Stimulated activated CD8-positive, alpha-beta memory T cell treated with anti-CD3 and anti-CD28 coated beads, Interleukin-15, amount 100 ng/mL, for 1 hour (primary cell): Measurements from ENCODE around the gene ZNF417.
"Not testable (repeated sequence)": the region's sequence is repeated elsewhere in the genome, so short reads cannot be mapped to it uniquely, and the experiment has no call there.

Experiments
- DNase-seq: peaks from one replicate; pipeline ENCODE4 v3.0.0-alpha.2; 2020; ENCODE audit warnings: low read depth

ZNF417 gene

GRCh38 chr19:57916168-57916995 lies at the start of gene ZNF417:
Gene ZNF417 (minus strand): TSS chr19:57916592. CDS start chr19:57916411, 181 bp downstream.
- peak; percentile 69 for DNase-seq

- DNase-seq = no peak
Measured at GRCh38 chr19:57964761-57965160, 48.4 kb upstream of the ZNF417 start.

GRCh38 chr19:57961785-57962184 lies 45.4 kb upstream of the ZNF417 start:
- no peak for DNase-seq

DNA sequence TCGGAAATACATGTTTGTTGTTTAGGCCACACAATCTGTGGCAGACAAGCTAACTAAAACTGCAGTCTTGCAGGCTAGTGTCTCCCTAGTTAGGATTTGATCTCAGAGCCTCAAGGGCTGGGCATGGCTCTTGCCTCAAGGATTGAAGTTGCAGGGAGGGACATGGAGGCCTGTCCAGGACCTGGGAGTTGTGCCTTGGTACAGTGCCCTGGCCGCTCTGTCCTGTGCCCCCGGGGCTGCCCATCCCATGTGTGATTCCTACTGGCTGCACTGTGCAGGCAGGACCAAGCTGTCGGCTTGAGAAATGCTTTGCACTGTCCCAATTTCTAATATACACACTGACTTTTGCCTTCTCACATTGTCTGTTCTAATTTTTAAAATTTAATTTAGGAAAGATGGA lies 38.6 kb upstream of the ZNF417 start:
- DNase-seq = no peak

DNA sequence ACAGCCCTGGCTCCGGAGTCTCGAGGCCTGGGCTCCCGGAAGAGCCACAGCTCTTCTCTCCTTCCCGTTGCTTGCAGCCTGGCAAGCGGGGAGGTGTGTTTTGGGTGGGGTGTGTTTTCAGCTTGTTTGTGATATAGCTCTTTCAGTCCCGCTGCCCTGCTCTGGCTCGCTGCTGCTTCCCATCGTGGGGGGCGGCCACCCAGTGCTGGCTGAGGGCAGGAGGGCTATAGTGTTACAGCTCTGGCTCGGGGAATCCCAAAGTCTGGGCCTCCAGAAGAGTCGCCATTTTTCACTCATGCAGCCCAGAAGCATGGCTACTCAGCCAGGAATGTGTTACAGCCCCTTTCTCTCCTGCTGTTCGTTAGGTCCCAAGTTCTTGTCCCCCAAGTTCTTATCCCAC lies 33.3 kb upstream of the ZNF417 start:
- DNase-seq = no peak

DNA sequence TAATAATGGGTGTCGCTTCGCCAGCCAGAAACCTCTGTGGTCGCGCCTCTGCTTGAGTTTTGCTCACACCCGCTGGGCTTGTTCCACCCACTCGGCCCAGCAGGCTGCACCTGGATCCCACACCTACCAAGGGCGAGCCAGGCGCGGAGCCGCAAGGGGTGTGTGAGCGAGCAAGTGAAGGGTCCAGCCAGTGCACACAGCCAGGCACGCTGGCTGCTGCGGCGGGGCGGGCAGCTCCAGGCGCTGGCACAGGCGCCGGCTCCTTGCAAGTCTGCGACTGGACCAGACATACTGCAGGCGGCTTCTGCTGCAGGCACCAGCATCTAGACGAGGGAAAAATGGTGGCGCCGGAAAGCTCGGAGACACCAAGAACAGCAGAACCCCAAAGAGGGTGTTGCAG lies 32.9 kb upstream of the ZNF417 start:
- no peak for DNase-seq

GRCh38 chr19:57947419-57948134 lies 31.2 kb upstream of the ZNF417 start, which contains the start of gene ZNF256:
Gene ZNF256 (minus strand): TSS chr19:57947706. CDS start chr19:57947474, 232 bp downstream.
- DNase-seq = peak; percentile 71

GRCh38 chr19:57947088-57947418 lies 30.7 kb upstream of the ZNF417 start:
- no peak for DNase-seq

- DNase-seq = no peak
Measured at GRCh38 chr19:57946316-57946715, 29.9 kb upstream of the ZNF417 start.

DNA sequence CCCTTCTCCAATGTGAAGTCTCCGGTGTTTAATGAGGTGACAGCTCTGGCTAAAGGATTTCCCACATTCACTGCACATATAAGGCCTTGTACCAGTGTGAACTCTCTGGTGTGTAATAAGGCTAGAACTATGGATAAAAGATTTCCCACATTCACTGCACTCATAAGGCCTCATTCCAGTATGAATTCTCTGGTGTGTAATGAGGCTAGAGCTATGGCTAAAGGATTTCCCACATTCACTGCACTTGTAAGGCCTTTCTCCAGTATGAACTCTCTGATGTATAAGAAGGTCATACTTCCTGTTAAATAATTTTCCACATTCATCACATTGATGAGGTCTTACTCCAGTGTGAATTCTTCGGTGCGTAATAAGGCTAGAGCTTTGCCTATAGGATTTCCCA lies 25.2 kb upstream of the ZNF417 start:
- no peak for DNase-seq

GRCh38 chr19:57935731-57936130 lies 19.3 kb upstream of the ZNF417 start:
- no peak for DNase-seq

GRCh38 chr19:57934820-57935665 lies 18.7 kb upstream of the ZNF417 start, which contains the start of gene ZNF418:
Gene ZNF418 (minus strand): TSS chr19:57935402. CDS start chr19:57933822, 1,580 bp downstream.
- no peak for DNase-seq

GRCh38 chr19:57927587-57927986 lies 11.2 kb upstream of the ZNF417 start:
- DNase-seq = no peak

DNA sequence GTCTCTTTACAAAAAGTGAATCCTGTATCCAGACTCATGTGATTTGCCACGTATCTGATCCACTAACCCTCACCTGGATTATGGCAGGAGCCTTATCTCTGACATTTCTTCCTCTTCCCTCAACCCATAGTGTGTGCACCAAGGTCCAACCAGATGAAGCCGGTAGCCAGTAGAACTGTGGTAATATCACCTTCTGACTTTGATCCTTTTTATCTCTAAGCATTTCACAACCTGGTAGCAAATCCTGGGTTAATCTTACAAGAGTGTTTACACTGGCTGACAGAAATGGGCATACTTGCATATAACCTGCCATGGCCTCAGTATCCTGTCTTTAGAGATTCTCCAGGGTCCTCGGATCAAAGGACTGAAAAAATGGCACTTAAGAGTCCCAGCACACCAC lies 1.9 kb downstream of the ZNF417 start:
- no peak for DNase-seq

DNA sequence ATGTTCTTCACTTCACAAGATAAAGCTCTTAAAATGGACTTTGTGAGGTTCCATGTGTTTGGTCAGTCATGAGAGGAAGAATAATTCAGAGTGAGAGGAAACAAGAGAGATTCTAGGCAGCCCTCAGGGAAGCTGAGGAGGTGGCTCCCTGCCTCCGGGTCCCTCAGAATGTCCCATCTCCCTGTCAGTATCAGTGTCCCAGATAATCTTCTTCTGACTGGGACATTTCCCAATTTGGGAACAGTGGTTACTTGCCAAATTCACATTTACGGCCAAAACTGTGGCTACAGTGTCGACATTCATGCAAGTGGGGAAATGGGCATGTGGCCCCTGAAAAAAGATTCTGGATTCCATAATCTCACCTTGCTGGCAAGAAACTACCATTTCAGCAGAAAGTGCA lies 9.0 kb downstream of the ZNF417 start:
- DNase-seq = no peak

GRCh38 chr19:57905258-57905657 lies 11.1 kb downstream of the ZNF417 start:
- no peak for DNase-seq

DNA sequence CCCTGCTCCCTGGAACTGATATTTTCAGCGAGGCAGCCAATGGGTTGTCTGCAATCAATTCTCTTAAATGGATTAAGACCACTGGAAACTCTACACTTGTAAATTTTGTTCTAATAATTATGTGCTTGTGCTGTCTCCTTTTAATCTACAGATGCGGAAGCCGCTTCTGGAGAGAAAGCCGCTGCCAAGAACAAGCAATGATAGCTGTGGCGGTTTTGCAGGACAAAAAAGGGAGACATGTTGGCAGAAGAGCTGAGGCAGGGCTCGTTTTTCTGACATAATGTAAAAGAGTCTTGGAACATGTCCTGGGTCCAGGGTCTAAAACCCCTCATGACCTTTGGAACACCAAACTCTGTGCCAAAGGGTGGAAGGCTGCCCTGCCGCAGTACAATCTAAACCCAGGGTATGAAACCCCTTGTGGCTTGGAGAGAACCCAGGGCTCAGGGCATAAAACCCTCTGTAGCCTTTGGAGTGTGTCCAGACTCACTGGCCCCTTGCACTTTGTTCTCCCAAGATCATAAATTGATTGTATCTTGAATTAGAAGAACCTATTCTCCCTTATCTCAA lies 12.7 kb downstream of the ZNF417 start:
- no peak for DNase-seq

- DNase-seq = no peak
Measured at GRCh38 chr19:57900311-57900710, 16.1 kb downstream of the ZNF417 start.

- DNase-seq = not testable (repeated sequence)
Measured at GRCh38 chr19:57890706-57891105, 25.7 kb downstream of the ZNF417 start.

DNA sequence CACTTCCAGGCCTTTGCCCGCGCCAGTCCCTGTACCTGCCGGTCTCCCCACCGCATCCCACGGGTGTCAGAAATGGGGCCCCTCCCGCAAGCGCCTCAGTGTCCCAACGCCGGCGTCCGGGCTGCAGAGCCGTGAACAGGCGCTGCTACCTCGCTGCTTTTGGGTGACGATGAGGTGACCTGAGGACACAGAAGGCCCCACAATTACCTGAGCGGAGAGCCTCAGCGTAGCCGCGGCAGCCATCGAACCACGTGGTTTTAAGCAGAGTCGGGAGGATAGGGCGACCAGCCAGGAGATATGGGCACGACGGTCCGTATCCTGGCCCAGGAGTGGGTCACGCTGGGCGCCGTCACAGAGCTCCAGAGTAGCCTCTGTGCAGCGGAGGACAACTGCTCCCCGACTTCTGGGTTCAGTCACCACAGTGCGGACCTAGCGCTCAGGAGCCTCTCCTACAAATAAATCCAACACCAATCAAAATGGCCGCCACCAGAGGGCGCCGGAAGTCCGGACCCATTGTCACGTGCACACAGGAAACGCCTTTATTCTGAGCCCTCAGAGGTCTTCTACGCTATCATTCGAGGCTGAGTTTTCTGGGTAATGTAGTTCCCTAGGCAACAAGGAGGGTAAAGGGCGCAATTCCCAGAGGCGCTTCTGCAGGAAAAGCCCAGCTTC lies 27.7 kb downstream of the ZNF417 start, which contains the start of gene ZNF814:
Gene ZNF814 (minus strand): TSS at position 478 of the 672 bp plus-strand sequence. CDS start 235 bp downstream, at position 243.
- DNase-seq = peak; percentile 70

GRCh38 chr19:57888107-57888559 lies 28.3 kb downstream of the ZNF417 start:
- no peak for DNase-seq
